ENCODE results near the gene GLT6D1. TPM values are rescaled to one million over a fixed set of nuclear protein-coding genes. Genes with fewer than 3 reads are reported as not detected.

The GLT6D1 gene
- total RNA-seq, 1 experiment from 2014 or later, result not detected

DNA sequence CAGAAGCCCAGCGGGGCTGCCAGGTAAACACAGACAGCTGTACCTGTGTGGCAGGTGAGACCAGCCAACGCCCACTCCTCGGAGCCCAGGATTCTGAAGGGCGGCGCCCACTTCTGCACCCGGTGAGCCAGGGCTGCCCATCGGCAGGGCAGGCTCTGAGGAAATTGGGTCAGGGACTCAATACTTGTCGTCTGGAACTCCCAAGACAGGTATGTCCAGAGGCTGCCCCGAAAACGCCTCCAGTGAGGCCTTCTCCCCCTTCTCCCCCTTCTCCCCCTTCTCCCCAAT is 19.8 kb downstream of the GLT6D1 start:
- no peaks in the 10 kb centered on the region for H4K20me1 ChIP-seq (ENCODE audit: insufficient read depth)
- intact Hi-C loops (cut with micrococcal nuclease; ENCODE audit: unreplicated experiment), result no loop called here
- no TSS peak for BruUV-seq (replicated peaks)
- H2AFZ ChIP-seq, result no peak overlapping the region
- H3K79me2 ChIP-seq (ENCODE audit: low read depth), result no peaks in the 10 kb centered on the region
- no peaks in the 10 kb centered on the region for H3K4me1 ChIP-seq (replicated peaks; ENCODE audit: insufficient read depth)
- POLR2A ChIA-PET (ENCODE audit: unreplicated experiment), result no interaction called here
- H3K27me3 ChIP-seq (ENCODE audit: insufficient read depth, low read depth), result peaks cover 94% of the 10 kb centered on the region
- H3F3A ChIP-seq (ENCODE audit: insufficient read depth, low read depth), result no peaks in the 10 kb centered on the region
- no peaks in the 10 kb centered on the region for H3K36me3 ChIP-seq (ENCODE audit: low read depth)
- no peaks in the 10 kb centered on the region for H3K9me2 ChIP-seq (ENCODE audit: insufficient read depth)
- H3K27ac ChIP-seq, result no peak overlapping the region
- CTCF ChIA-PET, result no interaction called here
- no peak for DNase-seq
- H3K9me3 ChIP-seq (ENCODE audit: insufficient read depth, low read depth), result no peaks in the 10 kb centered on the region; the same call in 1 of the 2 replicates
- H3K4me2 ChIP-seq, result no peak overlapping the region
- no peak overlapping the region for H3K4me3 ChIP-seq
- TF ChIP-seq EZH2 (IDR thresholded peaks at IDR 0.05; ENCODE audit: low read depth) (no peak), CTCF (conservative IDR thresholded peaks at IDR 0.05) (no peak)

DNA sequence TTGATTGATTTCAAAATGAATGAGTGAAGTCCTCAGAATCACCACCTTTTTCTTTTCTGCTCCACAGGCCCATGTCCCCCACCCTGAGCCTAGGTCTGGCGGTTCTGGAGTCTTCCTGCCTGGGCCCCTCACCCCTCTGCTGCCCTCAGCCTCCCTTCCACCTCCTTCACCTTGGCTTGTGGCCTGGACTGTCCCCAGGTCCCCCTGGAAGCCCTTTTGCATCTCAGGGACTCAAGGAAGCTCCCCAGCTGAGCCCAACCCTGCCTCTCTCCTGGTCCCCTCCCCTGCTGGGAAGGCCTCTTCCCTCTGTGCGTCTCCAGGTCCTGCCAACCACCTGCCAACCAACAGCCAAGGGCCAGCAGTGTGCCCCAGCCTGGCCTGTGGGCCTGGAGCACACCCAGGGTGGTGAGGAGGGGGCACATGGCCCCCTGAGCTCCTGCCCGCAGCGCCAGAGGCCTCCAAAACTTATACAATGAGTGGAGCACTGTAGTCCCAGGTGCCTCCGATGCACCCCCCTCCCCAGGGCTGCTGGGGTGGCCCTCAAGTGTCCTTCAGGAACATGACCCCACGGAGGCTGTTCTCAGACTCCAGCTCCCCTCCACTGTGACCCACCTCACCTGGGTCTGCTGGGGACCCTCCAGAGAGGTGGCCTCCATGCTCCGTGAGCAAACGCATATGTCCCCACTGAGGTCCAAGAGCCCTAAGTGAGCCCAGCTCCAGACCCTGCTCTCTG is 20.3 kb downstream of the GLT6D1 start:
- H3K4me1 ChIP-seq (replicated peaks; ENCODE audit: insufficient read depth), result no peaks in the 10 kb centered on the region
- no peak overlapping the region for H3K4me2 ChIP-seq
- no peak for DNase-seq
- no peaks in the 10 kb centered on the region for H4K20me1 ChIP-seq (ENCODE audit: insufficient read depth)
- intact Hi-C loops (cut with micrococcal nuclease; ENCODE audit: unreplicated experiment), result no loop called here
- no peaks in the 10 kb centered on the region for H3F3A ChIP-seq (ENCODE audit: insufficient read depth, low read depth)
- H3K9me2 ChIP-seq (ENCODE audit: insufficient read depth), result no peaks in the 10 kb centered on the region
- TF ChIP-seq CTCF (conservative IDR thresholded peaks at IDR 0.05), result no peak
- CTCF ChIA-PET, result no interaction called here
- H3K9me3 ChIP-seq (ENCODE audit: insufficient read depth, low read depth), result no peaks in the 10 kb centered on the region; the same call in 1 of the 2 replicates
- no peak overlapping the region for H3K4me3 ChIP-seq
- H3K27ac ChIP-seq, result no peak overlapping the region
- no peak overlapping the region for H2AFZ ChIP-seq
- POLR2A ChIA-PET (ENCODE audit: unreplicated experiment), result no interaction called here
- no peaks in the 10 kb centered on the region for H3K36me3 ChIP-seq (ENCODE audit: low read depth)
- no peaks in the 10 kb centered on the region for H3K79me2 ChIP-seq (ENCODE audit: low read depth)
- H3K27me3 ChIP-seq (ENCODE audit: insufficient read depth, low read depth), result peaks cover 95% of the 10 kb centered on the region
- BruUV-seq (replicated peaks), result no TSS peak

DNA sequence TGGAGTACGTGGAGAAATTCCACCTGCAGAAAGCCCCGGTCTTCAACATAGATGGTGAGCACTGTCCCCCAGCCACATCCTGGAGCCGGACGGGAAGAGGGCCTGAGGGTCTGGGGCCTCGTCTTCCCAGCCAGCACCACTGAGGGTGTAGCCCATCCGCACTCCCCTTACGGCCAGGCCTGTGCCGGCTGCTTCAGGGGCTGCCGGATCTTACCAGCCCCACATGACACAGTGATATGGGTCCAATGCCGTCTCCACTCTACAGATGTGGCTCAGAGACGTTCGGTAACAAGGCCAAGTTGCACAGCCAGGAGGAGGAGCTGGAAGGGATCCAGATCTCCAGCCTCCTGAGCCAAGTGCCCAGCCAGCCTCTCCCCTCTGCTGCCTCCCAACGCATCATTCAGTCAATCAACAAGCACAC is 21.3 kb downstream of the GLT6D1 start:
- Histone ChIP-seq H3K36me3 (ENCODE audit: low read depth) (no peaks in the 10 kb centered on the region), H3K27me3 (ENCODE audit: insufficient read depth, low read depth) (peaks cover 95% of the 10 kb centered on the region), H3F3A (ENCODE audit: insufficient read depth, low read depth) (no peaks in the 10 kb centered on the region), H3K9me2 (ENCODE audit: insufficient read depth) (no peaks in the 10 kb centered on the region), H3K4me2 (no peak overlapping the region), H2AFZ (no peak overlapping the region), H3K79me2 (ENCODE audit: low read depth) (no peaks in the 10 kb centered on the region), H4K20me1 (ENCODE audit: insufficient read depth) (no peaks in the 10 kb centered on the region), H3K4me1 (replicated peaks; ENCODE audit: insufficient read depth) (no peaks in the 10 kb centered on the region), H3K9me3 (ENCODE audit: insufficient read depth, low read depth) (no peaks in the 10 kb centered on the region), H3K27ac (no peak overlapping the region), H3K4me3 (no peak overlapping the region)
- no TSS peak for BruUV-seq (replicated peaks)
- CTCF ChIA-PET, result no interaction called here
- POLR2A ChIA-PET (ENCODE audit: unreplicated experiment), result no interaction called here
- TF ChIP-seq EZH2 (IDR thresholded peaks at IDR 0.05; ENCODE audit: low read depth) (no peak), CTCF (conservative IDR thresholded peaks at IDR 0.05) (no peak)
- no peak for DNase-seq
- intact Hi-C loops (cut with micrococcal nuclease; ENCODE audit: unreplicated experiment), result no loop called here

Measured in PC-9 (cell line).